ENCODE results near the gene SPOCK1.
"Not testable (repeated sequence)": the region's sequence is repeated elsewhere in the genome, so short reads cannot be mapped to it uniquely, and the experiment has no call there.

The SPOCK1 gene

DNA sequence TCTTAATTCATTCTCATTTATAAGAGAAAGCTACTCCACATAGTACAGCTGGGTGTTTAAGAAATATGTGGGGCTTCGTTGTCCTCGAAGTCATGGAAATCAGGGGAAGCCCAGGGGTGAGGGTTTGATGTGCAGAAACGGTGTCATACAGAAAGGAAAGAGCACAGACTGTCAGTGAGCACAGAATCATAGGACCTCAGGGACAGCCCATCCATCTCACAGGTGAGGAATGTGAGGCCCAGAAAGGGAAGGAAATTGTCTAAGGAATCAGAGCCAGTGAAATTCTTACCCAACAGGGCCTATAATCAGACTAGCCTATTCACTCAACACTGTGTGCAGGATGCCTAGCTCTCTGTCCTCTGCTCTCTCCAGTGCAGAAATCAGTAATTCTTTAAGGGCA, 535.6 kb downstream of the SPOCK1 start:
- no peak for DNase-seq (ENCODE audit: low read depth in 2 of 2)

DNA sequence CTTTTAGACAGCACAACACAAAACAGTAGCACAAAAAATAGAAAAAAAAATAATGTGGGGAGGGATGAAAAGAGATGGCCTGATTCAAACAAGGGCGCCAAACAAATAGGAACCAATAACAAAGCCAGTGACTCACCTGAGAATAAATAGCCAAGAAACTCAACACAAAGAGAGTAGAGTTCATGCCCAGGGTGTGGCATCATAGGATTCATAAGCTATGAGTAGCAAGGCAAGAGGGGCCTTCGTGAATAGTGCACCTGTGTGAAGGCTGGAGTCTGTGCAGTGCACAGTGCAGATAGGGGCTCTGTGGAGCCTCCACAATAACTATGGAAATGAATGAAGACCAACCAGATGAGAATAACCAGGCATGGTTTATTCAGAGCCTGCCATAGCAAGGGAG, 541.7 kb downstream of the SPOCK1 start:
- no peak for DNase-seq (ENCODE audit: low read depth in 2 of 2)

GRCh38 chr5:136954142-136954541, 545.0 kb downstream of the SPOCK1 start:
- not testable (repeated sequence) for DNase-seq (ENCODE audit: low read depth in 2 of 2)

DNA sequence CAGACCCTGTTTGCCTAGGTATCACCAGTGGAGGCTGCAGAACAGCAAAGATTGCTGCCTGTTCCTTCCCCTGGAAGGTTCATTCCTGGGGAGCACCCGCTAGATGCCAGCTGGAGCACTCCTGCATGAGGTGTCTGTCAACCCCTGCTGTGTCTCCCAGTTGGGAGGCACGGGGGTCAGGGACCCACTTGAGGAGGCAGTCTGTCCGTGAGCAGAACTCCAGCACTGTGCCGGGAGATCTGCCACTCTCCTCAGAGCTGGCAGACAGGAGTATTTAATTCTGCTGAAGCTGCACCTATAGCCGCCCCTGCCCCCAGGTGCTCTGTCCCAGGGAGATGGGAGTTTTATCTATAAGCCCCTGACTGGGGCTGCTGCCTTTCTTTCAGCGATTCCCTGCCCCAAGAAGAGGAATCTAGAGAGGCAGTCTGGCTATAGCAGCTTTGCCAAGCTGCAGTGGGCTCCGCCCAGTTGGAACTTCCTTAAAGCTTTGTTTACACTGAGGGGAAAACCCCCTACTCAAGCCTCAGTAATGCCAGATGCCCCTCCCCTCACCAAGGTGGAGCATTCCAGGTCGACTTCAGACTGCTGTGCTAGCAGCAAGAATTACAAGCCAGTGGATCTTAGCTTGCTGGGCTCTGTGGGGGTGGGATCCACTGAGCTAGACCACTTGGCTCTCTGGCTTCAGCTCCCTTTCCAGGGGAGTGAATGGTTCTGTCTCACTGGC, 545.6 kb downstream of the SPOCK1 start:
- not testable (repeated sequence) for DNase-seq (ENCODE audit: low read depth in 2 of 2)

GRCh38 chr5:136927571-136927970, 571.6 kb downstream of the SPOCK1 start:
- DNase-seq (ENCODE audit: low read depth in 2 of 2), result no peak

DNA sequence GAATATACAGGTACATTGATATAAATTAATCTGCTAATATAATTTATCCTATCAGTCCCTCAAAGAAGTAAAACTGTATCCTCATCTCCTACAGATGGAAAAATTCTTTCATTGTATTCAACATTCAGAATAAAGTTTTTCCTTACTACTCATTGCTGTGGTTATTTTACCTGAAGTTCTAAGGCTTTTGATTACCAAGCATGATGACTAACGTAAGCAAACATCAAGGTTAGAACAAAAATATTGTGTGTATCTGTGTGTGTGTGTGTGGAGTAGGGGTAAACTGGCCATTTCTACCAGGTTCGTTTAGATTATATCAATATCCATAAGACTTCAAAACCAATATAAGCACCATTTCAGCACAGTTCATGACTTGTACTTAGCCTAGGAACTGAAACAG, 573.1 kb downstream of the SPOCK1 start:
- DNase-seq (ENCODE audit: low read depth in 2 of 2), result no peak
